Hepatocyte (in vitro differentiated cells): ENCODE results near the gene COL21A1.

Source experiments
- EZH2 ChIP-seq: fragments of 200-600 bp; sonication (generic); IDR thresholded peaks from 2 replicates; pipeline ENCODE4 v1.6.1; 2016; ENCODE audit warnings: antibody characterized with exemption, mild to moderate bottlenecking, borderline replicate concordance
- TF ChIP-seq, protein P1 (sequence below): fragments of 200-600 bp; sonication (generic); IDR thresholded peaks from 2 replicates; pipeline ENCODE4 v1.5.1; 2016; ENCODE audit warnings: antibody characterized with exemption, mild to moderate bottlenecking; ENCODE audit not compliant: poor library complexity

GRCh38 chr6:56288347-56288746 is 41.0 kb upstream of the COL21A1 start:
- TF ChIP-seq, protein P1, sequence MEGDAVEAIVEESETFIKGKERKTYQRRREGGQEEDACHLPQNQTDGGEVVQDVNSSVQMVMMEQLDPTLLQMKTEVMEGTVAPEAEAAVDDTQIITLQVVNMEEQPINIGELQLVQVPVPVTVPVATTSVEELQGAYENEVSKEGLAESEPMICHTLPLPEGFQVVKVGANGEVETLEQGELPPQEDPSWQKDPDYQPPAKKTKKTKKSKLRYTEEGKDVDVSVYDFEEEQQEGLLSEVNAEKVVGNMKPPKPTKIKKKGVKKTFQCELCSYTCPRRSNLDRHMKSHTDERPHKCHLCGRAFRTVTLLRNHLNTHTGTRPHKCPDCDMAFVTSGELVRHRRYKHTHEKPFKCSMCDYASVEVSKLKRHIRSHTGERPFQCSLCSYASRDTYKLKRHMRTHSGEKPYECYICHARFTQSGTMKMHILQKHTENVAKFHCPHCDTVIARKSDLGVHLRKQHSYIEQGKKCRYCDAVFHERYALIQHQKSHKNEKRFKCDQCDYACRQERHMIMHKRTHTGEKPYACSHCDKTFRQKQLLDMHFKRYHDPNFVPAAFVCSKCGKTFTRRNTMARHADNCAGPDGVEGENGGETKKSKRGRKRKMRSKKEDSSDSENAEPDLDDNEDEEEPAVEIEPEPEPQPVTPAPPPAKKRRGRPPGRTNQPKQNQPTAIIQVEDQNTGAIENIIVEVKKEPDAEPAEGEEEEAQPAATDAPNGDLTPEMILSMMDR: no peak
- no peak for TF ChIP-seq EZH2
